Activated CD4-positive, alpha-beta T cell treated with anti-CD3 and anti-CD28 coated beads for 1 hour (primary cell): ENCODE results near the gene NFIA.
"Not testable (repeated sequence)": the region's sequence is repeated elsewhere in the genome, so short reads cannot be mapped to it uniquely, and the experiment has no call there.

Experiments
- DNase-seq: peaks from one replicate; pipeline ENCODE4 v3.0.0-alpha.2; 2020

The NFIA gene

GRCh38 chr1:61255358-61255703, 173.0 kb downstream of the NFIA start:
- no peak for DNase-seq

- no peak for DNase-seq
Measured at GRCh38 chr1:61259379-61260148, 177.2 kb downstream of the NFIA start.

- no peak for DNase-seq
Measured at GRCh38 chr1:61260171-61260570, 177.8 kb downstream of the NFIA start.

DNA sequence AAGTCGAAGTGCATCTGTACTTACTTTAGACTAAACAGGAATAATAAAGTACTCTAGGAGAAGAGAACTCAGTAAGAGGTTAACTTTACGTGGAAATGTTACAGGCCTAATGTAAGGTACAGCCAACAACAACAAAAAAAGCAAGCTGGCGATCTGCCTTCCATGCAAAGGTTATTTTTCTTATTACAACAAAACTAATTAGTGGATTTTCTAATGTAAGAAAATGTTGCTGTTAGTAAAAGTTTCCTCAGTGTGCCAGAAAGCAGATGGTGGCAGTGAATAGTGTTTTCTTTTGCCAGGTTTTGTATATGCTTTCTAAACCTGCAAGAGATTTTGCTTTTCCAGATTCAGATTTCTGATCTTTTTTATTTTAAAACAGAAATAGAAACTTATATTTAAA, 179.2 kb downstream of the NFIA start:
- DNase-seq: no peak

GRCh38 chr1:61263905-61264824, 181.8 kb downstream of the NFIA start:
- no peak for DNase-seq

GRCh38 chr1:61264825-61265242, 182.5 kb downstream of the NFIA start:
- no peak for DNase-seq

GRCh38 chr1:61265665-61266064, 183.3 kb downstream of the NFIA start:
- DNase-seq: no peak

- DNase-seq: no peak
Measured at GRCh38 chr1:61266738-61267137, 184.4 kb downstream of the NFIA start.

GRCh38 chr1:61268546-61269240, 186.3 kb downstream of the NFIA start:
- DNase-seq: no peak

GRCh38 chr1:61269602-61270001, 187.2 kb downstream of the NFIA start:
- no peak for DNase-seq

GRCh38 chr1:61270107-61270506, 187.7 kb downstream of the NFIA start:
- DNase-seq: no peak

GRCh38 chr1:61270761-61271411, 188.5 kb downstream of the NFIA start:
- no peak for DNase-seq

DNA sequence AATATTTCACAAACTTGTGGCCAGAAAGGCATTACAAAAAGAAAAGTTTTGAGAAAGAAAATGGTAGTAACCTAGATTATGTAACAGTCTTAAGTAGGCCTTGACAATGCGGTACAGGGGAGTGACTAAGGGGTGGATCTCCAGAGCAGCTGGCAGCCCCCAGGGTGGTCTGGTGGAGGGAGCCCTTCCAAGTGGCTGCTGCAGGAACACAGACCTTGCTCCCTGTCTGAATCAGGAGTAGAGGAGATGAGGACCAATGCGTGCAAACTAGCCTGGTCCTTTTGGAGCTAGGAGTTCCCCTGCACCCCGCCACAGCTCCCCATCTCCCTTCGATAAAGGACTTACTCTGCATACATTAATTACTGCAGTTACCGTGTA, 189.0 kb downstream of the NFIA start:
- DNase-seq: no peak

GRCh38 chr1:61273167-61273705, 190.9 kb downstream of the NFIA start:
- no peak for DNase-seq

DNA sequence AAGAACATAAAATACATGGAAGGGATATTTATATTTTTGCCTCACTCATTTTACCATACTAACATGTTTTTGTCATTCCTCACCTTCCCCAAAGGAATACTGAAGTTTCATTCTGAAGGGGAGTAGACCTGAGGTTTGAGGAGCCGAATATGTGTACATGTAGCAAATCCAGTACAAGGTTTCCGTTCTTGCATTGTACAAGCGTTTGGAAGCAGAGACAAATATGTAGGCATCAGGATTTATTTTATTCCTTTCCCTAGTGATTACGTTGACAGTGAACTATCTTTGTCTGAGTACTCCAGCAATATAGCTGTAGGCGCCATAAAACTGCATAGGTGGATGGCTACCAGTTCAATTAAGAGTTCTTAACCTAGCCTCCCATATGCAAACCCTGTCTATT, 191.5 kb downstream of the NFIA start:
- no peak for DNase-seq

GRCh38 chr1:61274939-61275338, 192.6 kb downstream of the NFIA start:
- DNase-seq: no peak

GRCh38 chr1:61276246-61276645, 193.9 kb downstream of the NFIA start:
- no peak for DNase-seq

DNA sequence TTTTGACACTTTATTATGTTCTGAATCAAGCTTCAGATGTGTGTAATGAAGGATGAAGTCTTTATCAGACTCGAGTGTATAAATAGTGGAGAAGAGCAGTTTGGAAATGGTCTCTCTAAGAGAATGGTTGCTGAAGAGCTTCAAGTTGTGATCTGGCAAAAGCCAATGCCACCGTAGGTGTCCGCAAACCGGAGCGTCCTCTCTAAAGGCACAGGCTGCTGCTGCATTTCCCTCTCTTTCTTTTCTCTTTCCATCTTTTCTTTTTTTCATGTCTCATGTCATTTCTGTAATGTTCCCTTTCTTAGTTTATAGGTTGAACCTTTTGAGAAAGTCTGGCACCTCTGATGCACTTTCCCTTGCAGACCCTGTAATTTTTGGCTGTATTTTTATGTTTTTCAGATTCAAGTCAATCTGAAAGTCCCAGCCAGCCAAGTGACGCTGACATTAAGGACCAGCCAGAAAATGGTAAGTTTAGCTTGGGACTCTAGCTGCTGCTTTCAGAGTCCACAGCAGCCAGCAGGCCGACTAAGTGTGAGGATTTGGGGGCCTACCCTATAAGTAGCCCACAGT, 194.8 kb downstream of the NFIA start:
- no peak for DNase-seq

GRCh38 chr1:61278503-61278902, 196.1 kb downstream of the NFIA start:
- not testable (repeated sequence) for DNase-seq

DNA sequence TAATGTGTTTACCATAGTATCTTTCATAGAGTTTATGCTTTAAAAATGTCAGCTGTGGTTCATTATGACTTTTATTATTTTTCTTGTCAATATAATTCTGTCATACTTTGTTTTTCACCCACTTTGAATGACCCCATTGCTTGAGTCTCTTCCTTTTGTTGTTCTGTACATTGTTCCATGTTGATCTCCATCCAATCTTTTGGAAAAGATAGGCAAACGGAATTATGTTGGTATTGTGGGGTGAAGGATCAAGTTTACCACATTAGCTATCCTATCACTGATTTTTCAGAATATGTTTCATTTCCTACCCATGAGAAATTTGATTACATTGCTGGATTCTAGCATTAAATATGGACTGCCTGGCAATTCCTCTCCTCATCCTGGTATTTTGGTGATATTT, 196.6 kb downstream of the NFIA start:
- no peak for DNase-seq

GRCh38 chr1:61279570-61279969, 197.2 kb downstream of the NFIA start:
- no peak for DNase-seq

DNA sequence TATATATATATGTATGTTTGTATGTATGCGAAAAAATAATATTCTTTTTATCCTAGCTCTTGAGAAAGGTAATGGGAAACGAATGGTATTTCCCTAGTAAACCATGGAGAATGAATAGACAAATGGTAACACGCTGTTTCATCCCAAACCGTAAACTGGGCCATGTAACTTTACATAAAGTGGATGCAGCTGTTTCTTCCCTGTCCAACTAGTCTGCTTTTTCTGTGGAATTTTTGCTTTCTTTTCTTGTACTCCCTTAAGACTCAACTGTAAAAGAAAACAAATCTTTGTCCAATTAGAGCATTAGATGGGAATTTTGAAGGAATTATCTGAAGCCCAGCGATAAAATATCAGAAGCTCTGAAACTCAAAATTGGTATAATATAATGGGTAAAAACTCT, 198.1 kb downstream of the NFIA start:
- DNase-seq: no peak
